GM12878 (cell line): ENCODE measurements around the gene GADL1.
A peak's percentile ranks its signal among the peaks of the same experiment; 100 is the strongest.

Experiments
- BRCA1 ChIP-seq: IDR thresholded peaks from 2 replicates; pipeline ENCODE4 v1.6.1; 2011; ENCODE audit warnings: low read depth, low read length, improper control_type of control experiment
- FOXK2 ChIP-seq: fragments of 450-650 bp; IDR thresholded peaks from 2 replicates; pipeline ENCODE4 v1.6.1; 2017; ENCODE audit warnings: mild to moderate bottlenecking, moderate library complexity
- POLR2AphosphoS5 ChIP-seq: IDR thresholded peaks from 2 replicates; pipeline ENCODE4 v1.6.1; 2011; ENCODE audit warnings: mild to moderate bottlenecking, low read length, inconsistent platforms
- RCOR1 ChIP-seq: conservative IDR thresholded peaks from 2 replicates; pipeline ENCODE4 v1.6.1; 2012; ENCODE audit warnings: low read depth, low read length, improper control_type of control experiment
- SMAD1 ChIP-seq: fragments of 450-650 bp; IDR thresholded peaks from 2 replicates; pipeline ENCODE4 v1.6.1; 2018; ENCODE audit warnings: mild to moderate bottlenecking, low read depth; ENCODE audit not compliant: partially characterized antibody
- SRF ChIP-seq, 2 experiments: IDR thresholded peaks; 2 replicates each; pipeline ENCODE4 v1.6.1; 2011; ENCODE audit warnings: low read depth in 2 of 2, low read length in 2 of 2, mild to moderate bottlenecking in 1 of 2, moderate library complexity in 1 of 2
- TCF12 ChIP-seq: IDR thresholded peaks from 2 replicates; pipeline ENCODE4 v1.6.1; 2011; ENCODE audit warnings: low read depth, mild to moderate bottlenecking, low read length
- TF ChIP-seq, protein P1 (sequence below), 3 experiments: IDR thresholded peaks in 2 of 3; conservative IDR thresholded peaks in 1 of 3; 2 replicates each; pipeline ENCODE4 v1.5.1; 2011; ENCODE audit warnings: low read depth in 3 of 3, low read length in 3 of 3, mild to moderate bottlenecking in 3 of 3, control low read depth in 2 of 3, moderate library complexity in 2 of 3, inconsistent platforms in 1 of 3, mixed read lengths in 1 of 3; ENCODE audit not compliant: control insufficient read depth in 2 of 3, insufficient read depth in 1 of 3; ENCODE audit errors: extremely low read depth in 1 of 3
- TF ChIP-seq, protein P2 (sequence below): IDR thresholded peaks from 2 replicates; pipeline ENCODE4 v1.6.1; 2011; ENCODE audit warnings: mild to moderate bottlenecking, low read depth, low read length, moderate library complexity; ENCODE audit not compliant: insufficient replicate concordance

DNA sequence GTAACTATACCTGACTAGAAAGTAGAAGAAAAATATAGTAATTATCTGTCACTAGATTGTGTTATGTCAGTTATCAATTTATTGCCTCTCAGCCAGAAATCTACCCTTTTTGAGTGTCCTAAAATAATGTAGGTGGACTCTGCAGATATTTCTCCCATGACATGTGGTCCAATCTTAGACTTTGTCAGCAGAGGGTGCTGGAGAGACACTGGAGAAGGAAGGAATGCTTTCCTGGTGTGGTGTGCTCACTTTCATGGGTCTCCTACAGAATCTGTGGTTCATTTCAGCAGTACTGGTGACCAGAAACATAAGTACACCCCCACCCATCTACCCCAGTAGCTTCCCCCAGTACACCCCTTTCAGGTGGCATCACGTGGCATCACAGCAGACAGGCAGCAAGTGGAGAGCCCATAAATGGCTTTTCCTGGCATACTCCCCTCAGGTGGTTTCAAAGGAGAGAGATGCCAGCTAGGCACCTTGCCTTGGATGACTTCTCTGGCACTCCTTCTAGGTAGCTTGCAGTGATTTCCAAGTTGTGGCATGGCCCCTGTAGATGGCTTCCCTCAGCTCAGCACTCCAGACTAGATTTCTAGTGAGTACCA, 114.7 kb downstream of the GADL1 start:
- TF ChIP-seq FOXK2 (no peak), TCF12 (no peak), BRCA1 (no peak), SRF (IDR thresholded peaks at IDR 0.05; ENCODE audit: low read depth in 2 of 2, low read length in 2 of 2) (peak in 1 of 2 experiments; percentile 18; a peak in 1 of 4 replicates), POLR2AphosphoS5 (no peak), RCOR1 (no peak), SMAD1 (no peak)
- TF ChIP-seq, protein P1, sequence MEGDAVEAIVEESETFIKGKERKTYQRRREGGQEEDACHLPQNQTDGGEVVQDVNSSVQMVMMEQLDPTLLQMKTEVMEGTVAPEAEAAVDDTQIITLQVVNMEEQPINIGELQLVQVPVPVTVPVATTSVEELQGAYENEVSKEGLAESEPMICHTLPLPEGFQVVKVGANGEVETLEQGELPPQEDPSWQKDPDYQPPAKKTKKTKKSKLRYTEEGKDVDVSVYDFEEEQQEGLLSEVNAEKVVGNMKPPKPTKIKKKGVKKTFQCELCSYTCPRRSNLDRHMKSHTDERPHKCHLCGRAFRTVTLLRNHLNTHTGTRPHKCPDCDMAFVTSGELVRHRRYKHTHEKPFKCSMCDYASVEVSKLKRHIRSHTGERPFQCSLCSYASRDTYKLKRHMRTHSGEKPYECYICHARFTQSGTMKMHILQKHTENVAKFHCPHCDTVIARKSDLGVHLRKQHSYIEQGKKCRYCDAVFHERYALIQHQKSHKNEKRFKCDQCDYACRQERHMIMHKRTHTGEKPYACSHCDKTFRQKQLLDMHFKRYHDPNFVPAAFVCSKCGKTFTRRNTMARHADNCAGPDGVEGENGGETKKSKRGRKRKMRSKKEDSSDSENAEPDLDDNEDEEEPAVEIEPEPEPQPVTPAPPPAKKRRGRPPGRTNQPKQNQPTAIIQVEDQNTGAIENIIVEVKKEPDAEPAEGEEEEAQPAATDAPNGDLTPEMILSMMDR (IDR thresholded peaks at IDR 0.05 in 2 of 3, conservative IDR thresholded peaks at IDR 0.05 in 1 of 3; ENCODE audit: control insufficient read depth in 2 of 3, extremely low read depth in 1 of 3, insufficient read depth in 1 of 3, low read depth in 3 of 3, low read length in 3 of 3): peak; percentile 53 to 57 (median 53); a peak in 5 of 6 replicates
- TF ChIP-seq, protein P2, sequence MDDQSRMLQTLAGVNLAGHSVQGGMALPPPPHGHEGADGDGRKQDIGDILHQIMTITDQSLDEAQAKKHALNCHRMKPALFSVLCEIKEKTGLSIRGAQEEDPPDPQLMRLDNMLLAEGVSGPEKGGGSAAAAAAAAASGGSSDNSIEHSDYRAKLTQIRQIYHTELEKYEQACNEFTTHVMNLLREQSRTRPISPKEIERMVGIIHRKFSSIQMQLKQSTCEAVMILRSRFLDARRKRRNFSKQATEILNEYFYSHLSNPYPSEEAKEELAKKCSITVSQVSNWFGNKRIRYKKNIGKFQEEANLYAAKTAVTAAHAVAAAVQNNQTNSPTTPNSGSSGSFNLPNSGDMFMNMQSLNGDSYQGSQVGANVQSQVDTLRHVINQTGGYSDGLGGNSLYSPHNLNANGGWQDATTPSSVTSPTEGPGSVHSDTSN: no peak
